Neural progenitor cell (in vitro differentiated cells): ENCODE results near the gene CCDC138. TPM values are rescaled to one million over a fixed set of nuclear protein-coding genes. Genes with fewer than 3 reads are reported as not detected.

Source experiments
- DNase-seq: peaks from one replicate; pipeline ENCODE4 v3.0.0-alpha.2; 2016; ENCODE audit warnings: low spot score
- H2AFZ ChIP-seq: fragments of 200-600 bp; sonication (generic); replicated peaks from 2 replicates; pipeline ENCODE4 v1.6.1; 2016; ENCODE audit warnings: antibody characterized with exemption
- H3F3A ChIP-seq: fragments of 200-600 bp; sonication (generic); 2 replicates; pipeline ENCODE4 v1.6.1; 2016; ENCODE audit warnings: antibody characterized with exemption, low read depth
- H3K27ac ChIP-seq: fragments of 200-600 bp; sonication (generic); 2 replicates; pipeline ENCODE4 v1.5.1; 2016; ENCODE audit warnings: mild to moderate bottlenecking
- H3K27me3 ChIP-seq: fragments of 200-600 bp; sonication (generic); 2 replicates; pipeline ENCODE4 v1.6.1; 2016; ENCODE audit warnings: mild to moderate bottlenecking, moderate library complexity
- H3K36me3 ChIP-seq: fragments of 200-600 bp; sonication (generic); 2 replicates; pipeline ENCODE4 v1.5.1; 2016
- H3K4me1 ChIP-seq: fragments of 200-600 bp; sonication (generic); 2 replicates; pipeline ENCODE4 v1.6.1; 2016; ENCODE audit warnings: mixed run types
- H3K4me2 ChIP-seq: fragments of 200-600 bp; sonication (generic); 2 replicates; pipeline ENCODE4 v1.6.1; 2016
- H3K4me3 ChIP-seq: fragments of 200-600 bp; sonication (generic); 2 replicates; pipeline ENCODE4 v1.5.1; 2016
- H3K79me2 ChIP-seq: fragments of 200-600 bp; sonication (generic); 2 replicates; pipeline ENCODE4 v1.6.1; 2016; ENCODE audit warnings: low read depth
- H3K9ac ChIP-seq: fragments of 200-600 bp; sonication (generic); 2 replicates; pipeline ENCODE4 v1.6.1; 2016
- H3K9me3 ChIP-seq: fragments of 200-600 bp; sonication (generic); 2 replicates; pipeline ENCODE4 v1.5.1; 2016; ENCODE audit warnings: low read depth
- H4K20me1 ChIP-seq: fragments of 200-600 bp; sonication (generic); 2 replicates; pipeline ENCODE4 v1.6.1; 2016; ENCODE audit warnings: low read depth
- H3K27ac Mint-ChIP-seq: 3 replicates; pipeline ENCODE4 v1.8.0; 2021; ENCODE audit warnings: mixed read lengths
- H3K27me3 Mint-ChIP-seq: 2 replicates; pipeline ENCODE4 v1.8.0; 2022; ENCODE audit warnings: low read depth, mild to moderate bottlenecking, inconsistent platforms, moderate library complexity, mixed read lengths; ENCODE audit not compliant: insufficient read depth
- H3K36me3 Mint-ChIP-seq: 3 replicates; pipeline ENCODE4 v1.8.0; 2021; ENCODE audit warnings: mixed read lengths
- H3K4me1 Mint-ChIP-seq: 3 replicates; pipeline ENCODE4 v1.8.0; 2021; ENCODE audit warnings: mixed read lengths
- H3K4me3 Mint-ChIP-seq: 3 replicates; pipeline ENCODE4 v1.8.0; 2021; ENCODE audit warnings: mild to moderate bottlenecking, moderate library complexity, mixed read lengths
- H3K9me3 Mint-ChIP-seq: 3 replicates; pipeline ENCODE4 v1.8.0; 2020; ENCODE audit warnings: mixed read lengths
- EZH2 ChIP-seq: fragments of 200-600 bp; sonication (generic); IDR thresholded peaks from 2 replicates; pipeline ENCODE4 v1.6.1; 2017; ENCODE audit warnings: antibody characterized with exemption, mild to moderate bottlenecking, moderate library complexity
- EZH2phosphoT487 ChIP-seq: fragments of 200-600 bp; sonication (generic); IDR thresholded peaks from 2 replicates; pipeline ENCODE4 v1.6.1; 2017; ENCODE audit warnings: antibody characterized with exemption
- total RNA-seq: library from RNA; depleted of rRNA; stranded (reverse); fragments of >200 nt; gene quantifications from 2 replicates; pipeline ENCODE4 v1.2.3, GENCODE V29; 2015; ENCODE audit warnings: low replicate concordance
- TF ChIP-seq, protein P1 (sequence below): fragments of 200-600 bp; sonication (generic); IDR thresholded peaks from 2 replicates; pipeline ENCODE4 v1.5.1; 2017; ENCODE audit warnings: antibody characterized with exemption, mild to moderate bottlenecking

Gene CCDC138
- total RNA-seq, 1 donor from 2014 or later = 92.6 TPM

- Histone ChIP-seq H3K4me1 (no peaks in the 10 kb centered on the region), H3K79me2 (no peaks in the 10 kb centered on the region), H3K27me3 (no peaks in the 10 kb centered on the region), H3K9ac (no peak overlapping the region), H3F3A (no peaks in the 10 kb centered on the region), H3K27ac (no peak overlapping the region), H4K20me1 (no peaks in the 10 kb centered on the region), H3K4me3 (no peak overlapping the region), H3K9me3 (no peaks in the 10 kb centered on the region), H3K4me2 (no peak overlapping the region), H3K36me3 (peaks cover 3% of the 10 kb centered on the region), H2AFZ (no peak overlapping the region)
- H3K4me3 Mint-ChIP-seq = no peak overlapping the region
- peaks cover 74% of the 10 kb centered on the region for H3K36me3 Mint-ChIP-seq
- H3K27me3 Mint-ChIP-seq = no peaks in the 10 kb centered on the region
- TF ChIP-seq, protein P1, sequence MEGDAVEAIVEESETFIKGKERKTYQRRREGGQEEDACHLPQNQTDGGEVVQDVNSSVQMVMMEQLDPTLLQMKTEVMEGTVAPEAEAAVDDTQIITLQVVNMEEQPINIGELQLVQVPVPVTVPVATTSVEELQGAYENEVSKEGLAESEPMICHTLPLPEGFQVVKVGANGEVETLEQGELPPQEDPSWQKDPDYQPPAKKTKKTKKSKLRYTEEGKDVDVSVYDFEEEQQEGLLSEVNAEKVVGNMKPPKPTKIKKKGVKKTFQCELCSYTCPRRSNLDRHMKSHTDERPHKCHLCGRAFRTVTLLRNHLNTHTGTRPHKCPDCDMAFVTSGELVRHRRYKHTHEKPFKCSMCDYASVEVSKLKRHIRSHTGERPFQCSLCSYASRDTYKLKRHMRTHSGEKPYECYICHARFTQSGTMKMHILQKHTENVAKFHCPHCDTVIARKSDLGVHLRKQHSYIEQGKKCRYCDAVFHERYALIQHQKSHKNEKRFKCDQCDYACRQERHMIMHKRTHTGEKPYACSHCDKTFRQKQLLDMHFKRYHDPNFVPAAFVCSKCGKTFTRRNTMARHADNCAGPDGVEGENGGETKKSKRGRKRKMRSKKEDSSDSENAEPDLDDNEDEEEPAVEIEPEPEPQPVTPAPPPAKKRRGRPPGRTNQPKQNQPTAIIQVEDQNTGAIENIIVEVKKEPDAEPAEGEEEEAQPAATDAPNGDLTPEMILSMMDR = no peak
- TF ChIP-seq EZH2 = no peak
- no peak for TF ChIP-seq EZH2phosphoT487
- DNase-seq = no peak
- H3K27ac Mint-ChIP-seq = no peak overlapping the region
- peaks cover 35% of the 10 kb centered on the region for H3K9me3 Mint-ChIP-seq
- no peaks in the 10 kb centered on the region for H3K4me1 Mint-ChIP-seq
These were observed 83.0 kb downstream of the CCDC138 start for GRCh38 chr2:108869542-108869941.

GRCh38 chr2:108870069-108870644 is 83.6 kb downstream of the CCDC138 start:
- no peaks in the 10 kb centered on the region for H3K4me1 ChIP-seq
- Mint-ChIP-seq H3K36me3 (peaks cover 76% of the 10 kb centered on the region), H3K27ac (no peak overlapping the region)

DNA sequence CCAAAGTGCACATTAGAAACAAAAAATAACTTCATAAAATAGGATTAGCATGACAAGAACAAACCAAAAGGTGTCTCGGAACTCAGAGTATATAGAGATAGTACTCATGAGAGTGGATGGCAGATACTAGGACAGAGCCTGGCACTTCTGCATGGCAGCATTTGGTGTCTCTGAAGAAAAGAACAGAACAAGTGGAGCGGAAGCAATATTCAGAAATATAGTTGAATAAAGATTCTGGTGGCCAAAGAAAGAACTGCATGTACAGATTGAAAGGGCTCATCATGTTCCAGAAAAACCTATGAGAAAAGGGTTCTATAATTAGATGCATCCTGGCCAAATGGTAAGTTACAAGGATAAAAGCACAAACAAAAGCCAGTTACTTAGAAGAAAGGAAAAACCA is 90.9 kb downstream of the CCDC138 start:
- H3K4me3 ChIP-seq = no peak overlapping the region
- no peaks in the 10 kb centered on the region for H3K27me3 ChIP-seq
- Mint-ChIP-seq H3K9me3 (peaks cover 33% of the 10 kb centered on the region), H3K4me3 (no peak overlapping the region), H3K27me3 (no peaks in the 10 kb centered on the region), H3K4me1 (no peaks in the 10 kb centered on the region), H3K27ac (no peak overlapping the region), H3K36me3 (peaks cover 57% of the 10 kb centered on the region)
- no peaks in the 10 kb centered on the region for H4K20me1 ChIP-seq
- no peak overlapping the region for H3K9ac ChIP-seq
- no peaks in the 10 kb centered on the region for H3F3A ChIP-seq
- peaks cover 6% of the 10 kb centered on the region for H3K9me3 ChIP-seq
- TF ChIP-seq, protein P1 = peak; percentile 3
- no peak for TF ChIP-seq EZH2phosphoT487
- no peak for TF ChIP-seq EZH2
- DNase-seq = no peak
- no peak overlapping the region for H3K27ac ChIP-seq
- H3K79me2 ChIP-seq = no peaks in the 10 kb centered on the region
- H2AFZ ChIP-seq = no peak overlapping the region
- H3K4me1 ChIP-seq = no peaks in the 10 kb centered on the region
- H3K4me2 ChIP-seq = no peak overlapping the region
- H3K36me3 ChIP-seq = peaks cover 19% of the 10 kb centered on the region

More at GRCh38 chr2:108870069-108870644, 83.6 kb downstream of the CCDC138 start:
- no peak overlapping the region for H3K4me2 ChIP-seq
- no peak for DNase-seq
- Mint-ChIP-seq H3K9me3 (peaks cover 35% of the 10 kb centered on the region), H3K27me3 (no peaks in the 10 kb centered on the region), H3K4me3 (no peak overlapping the region), H3K4me1 (no peaks in the 10 kb centered on the region)
- no peaks in the 10 kb centered on the region for H3K9me3 ChIP-seq
- no peaks in the 10 kb centered on the region for H3K79me2 ChIP-seq
- H4K20me1 ChIP-seq = no peaks in the 10 kb centered on the region
- H3K36me3 ChIP-seq = peaks cover 3% of the 10 kb centered on the region
- no peaks in the 10 kb centered on the region for H3F3A ChIP-seq
- no peak overlapping the region for H3K9ac ChIP-seq
- H2AFZ ChIP-seq = no peak overlapping the region
- H3K27ac ChIP-seq = no peak overlapping the region
- TF ChIP-seq, protein P1 = no peak
- TF ChIP-seq EZH2phosphoT487 = no peak
- no peak for TF ChIP-seq EZH2
- H3K4me3 ChIP-seq = no peak overlapping the region
- H3K27me3 ChIP-seq = no peaks in the 10 kb centered on the region
